H54 (cell line): Measurements from ENCODE around the gene RPLP1.

Source experiments
- DNase-seq: peaks from one replicate; pipeline ENCODE4 v3.0.0; 2011; ENCODE audit warnings: low spot score, mixed read lengths; ENCODE audit not compliant: insufficient read length
- FAIRE-seq: peaks from 3 replicates; lab custom pipeline; 2011; peaks lifted over from hg19 to GRCh38; lab: Jason Lieb, UNC
- POLR2A ChIP-seq: IDR thresholded peaks from 2 replicates; pipeline ENCODE4 v1.6.1; 2011; ENCODE audit warnings: low read depth, mild to moderate bottlenecking, low read length

RPLP1 gene

GRCh38 chr15:69454953-69455352 is 2.3 kb downstream of the RPLP1 start:
- FAIRE-seq (no peak), DNase-seq (no peak)
- TF ChIP-seq POLR2A: no peak

GRCh38 chr15:69456208-69457166 is 3.9 kb downstream of the RPLP1 start:
- no peak for FAIRE-seq
- TF ChIP-seq POLR2A: no peak

GRCh38 chr15:69457304-69458280 is 5.0 kb downstream of the RPLP1 start:
- FAIRE-seq: no peak
- TF ChIP-seq POLR2A: no peak
- no peak for DNase-seq

More at GRCh38 chr15:69456208-69457166, 3.9 kb downstream of the RPLP1 start:
- DNase-seq: no peak

- DNase-seq (no peak), FAIRE-seq (no peak)
- no peak for TF ChIP-seq POLR2A
Observed at GRCh38 chr15:69459066-69459465, 6.4 kb downstream of the RPLP1 start.

- FAIRE-seq: no peak
- no peak for TF ChIP-seq POLR2A
Observed at GRCh38 chr15:69460481-69460880, 7.9 kb downstream of the RPLP1 start.

GRCh38 chr15:69462030-69462492 is 9.4 kb downstream of the RPLP1 start:
- TF ChIP-seq POLR2A: no peak
- FAIRE-seq (no peak), DNase-seq (no peak)

More at GRCh38 chr15:69460481-69460880, 7.9 kb downstream of the RPLP1 start:
- no peak for DNase-seq

GRCh38 chr15:69462493-69463181 is 10.0 kb downstream of the RPLP1 start:
- DNase-seq (peak; percentile 81), FAIRE-seq (no peak)
- peak; percentile 66 for TF ChIP-seq POLR2A

- no peak for FAIRE-seq
- DNase-seq: no peak
- no peak for TF ChIP-seq POLR2A
Observed at GRCh38 chr15:69463182-69463756, 10.7 kb downstream of the RPLP1 start.

- no peak for TF ChIP-seq POLR2A
- FAIRE-seq (no peak), DNase-seq (no peak)
Observed at GRCh38 chr15:69465253-69465652, 12.6 kb downstream of the RPLP1 start.

GRCh38 chr15:69466733-69467132 is 14.1 kb downstream of the RPLP1 start:
- no peak for DNase-seq
- no peak for TF ChIP-seq POLR2A

GRCh38 chr15:69467636-69468035 is 15.0 kb downstream of the RPLP1 start:
- no peak for TF ChIP-seq POLR2A
- no peak for DNase-seq
- no peak for FAIRE-seq

More at GRCh38 chr15:69466733-69467132, 14.1 kb downstream of the RPLP1 start:
- no peak for FAIRE-seq

GRCh38 chr15:69468241-69469121 is 15.9 kb downstream of the RPLP1 start:
- TF ChIP-seq POLR2A: no peak
- DNase-seq: no peak
- no peak for FAIRE-seq
